Eye (tissue), 1 donor: Measurements from ENCODE around the gene CDR2.
"Not testable (repeated sequence)": the region's sequence is repeated elsewhere in the genome, so short reads cannot be mapped to it uniquely, and the experiment has no call there.

Experiments
- DNase-seq: peaks from one replicate; pipeline ENCODE4 v3.0.0-alpha.2; 2015

The CDR2 gene

DNA sequence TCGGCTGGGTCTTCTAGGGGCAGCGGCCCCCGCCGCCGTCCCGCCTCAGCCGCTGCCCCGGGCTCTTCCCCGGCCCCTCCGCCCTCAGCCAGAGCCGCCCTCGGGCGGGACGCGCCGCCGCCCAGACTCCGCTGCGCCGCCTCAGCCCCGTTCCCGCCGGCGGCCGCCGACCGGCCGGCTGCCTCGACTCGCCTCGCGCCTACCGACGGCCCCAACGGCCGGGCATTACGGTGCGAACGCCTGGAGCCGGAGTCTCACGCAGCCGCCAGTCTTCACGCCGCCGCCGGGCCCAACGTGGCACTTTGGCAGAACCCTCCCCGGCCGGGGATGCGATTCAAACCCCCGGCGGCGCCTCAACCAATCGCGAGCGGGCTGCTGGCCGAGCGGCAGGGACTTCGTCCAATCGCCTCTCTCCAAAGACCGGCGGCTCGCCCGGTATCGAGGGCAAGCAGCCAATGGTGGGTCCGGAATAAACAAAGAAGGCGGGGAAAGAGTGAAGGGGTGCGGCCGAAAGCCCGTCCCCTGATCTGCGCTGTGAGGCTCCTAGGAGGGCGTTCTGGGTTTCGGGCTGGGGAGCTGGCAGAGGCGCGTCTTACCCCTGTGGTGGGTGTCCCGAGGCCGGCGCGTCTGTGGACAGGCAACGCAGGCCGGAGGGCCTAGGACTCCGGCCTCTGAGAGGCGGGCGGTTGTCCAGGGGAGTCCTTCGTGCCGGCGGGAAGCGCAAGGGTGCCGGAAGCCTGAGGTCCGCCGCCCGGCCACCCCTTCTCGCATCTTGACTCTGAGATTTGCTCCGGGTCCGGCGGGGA lies at the start of gene CDR2:
TSS of gene CDR2 (minus strand) at position 309 of the 806 bp plus-strand sequence. CDS start 310 bp downstream, outside the sequence.
- DNase-seq = peak; percentile 99

DNA sequence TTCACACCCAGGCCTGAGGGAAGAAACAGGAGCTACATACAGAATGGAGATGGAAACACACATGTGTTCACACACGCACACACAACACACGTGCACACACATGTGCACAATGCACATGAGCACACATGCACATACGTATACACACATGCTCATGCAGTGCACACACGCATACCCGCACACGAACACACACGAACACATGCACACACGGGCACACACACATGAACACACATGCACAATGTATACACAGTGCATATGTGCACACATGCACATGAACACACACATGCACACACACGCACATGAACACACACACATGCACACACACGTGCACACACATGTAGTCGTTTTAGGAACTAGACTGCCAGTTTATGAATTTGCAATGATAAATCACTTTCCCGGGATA lies 49.3 kb upstream of the CDR2 start:
- DNase-seq = no peak

DNA sequence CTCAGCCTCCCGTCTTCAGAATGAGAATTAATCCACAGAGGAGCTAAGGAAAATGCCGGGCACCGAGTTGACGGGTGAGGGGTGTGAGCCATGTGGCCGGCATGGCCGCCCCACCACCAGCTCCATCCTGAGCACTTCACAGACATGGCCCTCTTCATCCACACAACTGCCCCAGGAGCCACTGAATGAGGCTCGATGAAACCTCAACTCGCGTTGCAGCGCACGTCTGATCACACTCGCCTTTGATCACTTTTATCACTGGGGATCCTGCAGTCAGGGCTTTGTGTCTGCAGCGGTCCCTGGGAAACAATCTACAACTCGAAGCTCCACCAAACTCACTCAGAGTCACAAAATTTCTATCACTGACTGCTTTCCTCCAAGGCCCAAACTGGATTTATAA lies 46.7 kb upstream of the CDR2 start:
- no peak for DNase-seq

DNA sequence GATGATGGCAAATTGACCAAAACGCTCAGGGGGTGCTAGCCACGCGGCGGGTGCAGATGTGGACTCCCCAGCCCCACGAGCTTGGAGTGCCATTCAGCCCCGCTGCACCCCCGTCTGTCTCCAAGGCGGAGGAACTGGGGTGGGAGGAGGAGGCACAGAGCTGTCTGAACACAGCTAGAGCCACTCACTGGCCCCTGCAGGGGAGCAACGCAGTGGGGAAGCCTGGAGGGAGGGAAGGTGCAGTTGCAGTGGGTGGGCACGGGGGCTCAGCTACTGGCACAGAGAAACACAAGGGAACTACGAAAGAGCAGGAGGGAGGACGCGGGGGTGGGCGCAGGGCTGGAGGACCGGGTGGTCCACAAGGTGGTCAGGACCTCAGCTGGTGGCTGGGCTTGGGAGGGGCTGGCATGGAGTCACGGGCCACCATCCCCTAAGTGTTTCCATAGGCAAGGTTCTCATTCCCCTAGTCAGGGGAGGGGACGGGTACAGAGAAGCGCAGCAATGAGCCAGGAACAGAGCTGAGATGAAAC lies 46.3 kb upstream of the CDR2 start:
- no peak for DNase-seq

DNA sequence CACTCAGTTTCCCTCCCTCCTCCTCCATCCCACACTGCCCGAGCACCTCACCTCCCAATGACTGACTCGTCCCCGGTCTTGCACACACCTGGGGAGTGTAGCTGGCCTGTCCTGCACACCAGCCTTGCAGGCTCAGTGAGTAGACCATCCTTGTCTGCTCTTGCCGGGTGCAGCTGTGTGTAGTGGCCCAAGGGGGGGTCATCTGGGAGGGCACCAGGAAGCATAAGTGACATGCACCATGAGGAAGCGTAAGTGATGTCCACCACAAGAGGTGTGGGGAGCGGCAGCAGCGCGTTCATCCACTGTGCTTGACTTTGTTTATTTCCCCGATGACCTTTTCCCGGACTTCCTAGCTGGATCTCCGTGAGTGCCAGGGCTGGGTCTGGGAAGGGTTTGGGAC lies 45.5 kb upstream of the CDR2 start:
- DNase-seq = no peak

DNA sequence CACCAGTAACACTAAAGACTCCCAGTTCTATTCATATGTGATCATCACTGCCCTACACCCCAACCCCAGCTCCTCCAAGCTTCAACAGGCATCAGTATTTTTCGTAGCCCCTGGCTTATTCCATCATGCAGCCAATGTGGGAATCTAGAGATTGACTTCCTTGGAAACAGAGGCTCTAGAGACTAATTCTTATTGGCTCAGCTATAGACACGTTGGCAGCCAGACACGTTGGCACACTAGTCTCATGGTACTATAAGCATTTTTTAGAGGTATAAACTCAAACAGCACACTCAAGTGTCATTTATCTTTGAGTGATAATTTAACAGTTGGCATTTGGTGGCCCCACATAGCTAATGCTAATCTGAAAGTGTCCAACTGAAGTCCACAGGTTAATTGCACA lies 44.4 kb upstream of the CDR2 start:
- DNase-seq = no peak

DNA sequence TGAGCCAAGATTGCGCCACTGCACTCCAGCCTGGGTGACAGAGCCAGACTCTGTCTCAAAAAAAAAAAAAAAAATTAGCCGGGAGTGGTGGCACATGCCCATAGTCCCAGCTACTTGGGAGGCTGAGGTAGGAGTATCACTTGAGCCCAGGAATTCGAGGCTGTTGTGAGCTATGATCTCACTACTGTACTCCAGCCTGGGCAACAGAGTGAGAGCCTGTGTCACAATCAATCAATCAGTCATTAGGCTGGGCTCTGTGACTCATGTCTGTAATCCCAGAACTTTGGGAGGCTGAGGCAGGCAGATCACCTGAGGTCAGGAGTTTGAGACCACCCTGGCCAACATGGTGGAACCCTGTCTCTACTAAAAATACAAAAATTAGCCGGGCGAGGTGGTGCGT lies 43.4 kb upstream of the CDR2 start:
- DNase-seq = not testable (repeated sequence)

DNA sequence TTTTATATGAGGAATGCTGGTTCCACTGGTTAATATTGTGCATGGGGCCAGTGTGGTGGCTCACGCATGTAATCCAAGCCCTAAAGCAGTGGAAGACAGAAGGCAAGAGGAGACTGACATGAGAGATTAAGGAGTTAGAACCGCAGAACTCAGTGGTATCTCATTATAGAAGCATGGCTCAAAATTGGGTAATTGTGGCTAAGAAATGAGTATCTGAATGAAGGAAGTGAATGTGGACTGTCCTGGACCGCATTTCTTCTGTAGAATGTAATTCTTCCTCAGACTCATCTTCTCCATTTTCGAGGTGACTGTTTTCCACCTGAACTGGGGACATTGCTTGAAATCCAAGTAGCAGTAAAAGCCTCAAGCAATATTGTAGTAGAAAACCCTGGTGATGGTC lies 42.6 kb upstream of the CDR2 start:
- DNase-seq = no peak

DNA sequence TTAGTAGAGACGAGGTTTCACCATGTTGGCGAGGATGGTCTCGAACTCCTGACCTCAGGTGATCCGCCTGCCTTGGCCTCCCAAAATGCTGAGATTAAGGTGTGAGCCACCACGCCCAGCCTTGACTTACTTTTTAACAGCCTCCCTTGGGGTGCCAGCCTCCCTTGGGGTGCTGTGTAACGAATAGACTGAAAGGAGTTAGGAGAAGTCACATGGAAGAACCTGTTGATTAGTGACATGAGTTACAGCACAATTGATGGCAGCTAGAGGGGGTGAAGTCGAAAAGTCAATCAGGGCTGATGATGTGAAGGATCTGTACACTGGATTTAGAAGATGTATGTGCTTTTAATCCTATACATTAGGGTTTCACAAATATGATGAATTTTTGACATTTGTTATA lies 39.4 kb upstream of the CDR2 start:
- no peak for DNase-seq

DNA sequence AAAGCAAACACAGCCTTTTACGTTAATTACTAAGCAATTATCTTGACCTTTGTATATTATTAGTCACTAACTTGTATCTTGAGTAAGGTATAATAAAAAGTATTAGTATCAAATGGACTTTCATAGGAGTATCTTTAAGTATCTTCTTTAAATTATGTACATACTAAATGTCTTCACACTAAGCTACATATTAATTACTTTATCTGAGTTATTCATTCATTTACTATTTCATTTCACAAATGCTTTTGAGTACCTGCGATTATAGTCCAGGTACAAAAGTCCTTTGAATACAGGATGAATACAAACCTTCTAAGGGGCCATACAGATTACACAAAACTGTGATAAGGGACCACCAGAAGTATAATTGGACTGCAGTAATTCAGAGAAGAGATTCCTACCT lies 33.1 kb upstream of the CDR2 start:
- DNase-seq = no peak

DNA sequence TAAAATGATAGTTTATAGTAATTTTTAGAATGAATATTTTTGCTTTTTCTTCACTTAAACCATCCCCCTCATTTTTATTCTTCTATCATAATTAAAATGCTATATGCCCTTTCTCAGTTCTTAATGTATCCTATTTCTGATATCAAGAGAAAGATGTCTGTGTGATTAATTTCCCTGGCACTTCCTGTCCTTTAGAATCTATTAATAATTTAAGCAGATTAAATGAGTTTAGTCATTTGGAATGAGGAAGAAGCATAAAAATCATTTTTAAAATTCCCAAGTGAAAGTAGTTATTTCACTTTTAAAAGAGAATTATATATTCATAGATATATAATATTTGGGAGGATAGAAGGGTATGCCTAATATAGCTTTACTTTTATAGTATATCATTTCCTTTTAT lies 27.8 kb upstream of the CDR2 start:
- no peak for DNase-seq

DNA sequence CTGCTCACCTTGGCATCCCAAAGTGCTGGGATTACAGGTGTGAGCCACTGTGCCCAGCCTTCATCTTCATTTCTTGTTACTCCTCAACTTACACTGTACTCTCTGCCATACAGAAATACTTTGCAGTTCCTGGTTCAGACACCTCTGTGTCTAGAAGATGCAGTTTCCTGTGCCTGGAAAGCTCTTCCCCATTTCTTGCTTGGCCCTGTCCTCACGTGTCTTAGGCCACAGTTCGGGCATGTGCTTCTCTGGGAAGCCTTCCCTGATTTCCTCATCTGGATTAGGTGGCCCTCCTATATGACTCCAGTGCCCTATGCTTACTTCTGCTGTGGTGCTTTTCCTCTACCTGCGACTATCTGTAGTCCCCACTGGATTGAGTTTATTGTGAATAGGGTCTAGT lies 26.5 kb upstream of the CDR2 start:
- no peak for DNase-seq

DNA sequence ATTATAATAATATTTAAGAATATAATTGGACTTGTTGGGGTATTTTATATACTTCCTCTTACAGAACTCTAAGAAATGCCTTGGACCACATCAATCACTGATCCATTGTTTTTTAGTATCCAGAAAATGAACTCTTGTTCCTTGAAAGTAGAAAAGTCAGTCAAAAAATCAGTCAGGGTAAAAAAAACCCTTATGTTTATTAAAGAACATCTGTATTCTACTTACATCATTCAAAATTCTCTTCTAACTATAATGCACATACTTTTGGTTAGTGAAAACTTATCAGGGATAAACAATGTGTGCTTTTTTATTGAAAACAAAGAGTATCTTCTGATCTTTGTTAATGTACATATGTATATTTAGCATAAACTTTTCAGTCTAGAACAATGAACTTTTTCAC lies 23.5 kb upstream of the CDR2 start:
- DNase-seq = no peak

DNA sequence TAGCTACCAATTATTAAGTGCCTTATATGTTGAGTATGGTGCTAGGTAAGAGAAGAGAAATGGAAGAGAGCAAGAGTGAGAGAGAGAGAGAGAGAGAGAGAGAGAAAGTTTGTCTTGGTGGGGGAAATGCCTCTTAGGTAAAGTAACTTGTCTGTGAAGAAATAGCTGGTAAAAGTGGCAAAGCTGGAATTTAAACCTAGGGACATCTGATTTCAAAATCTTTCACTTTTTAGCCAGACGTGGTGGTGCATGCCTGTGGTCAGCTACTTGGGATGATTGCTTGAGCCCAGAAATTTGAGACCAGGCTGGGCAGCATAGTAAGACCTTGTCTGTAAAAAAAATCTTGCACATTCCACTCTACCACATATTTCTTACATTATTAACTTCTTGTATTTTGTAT lies 23.0 kb upstream of the CDR2 start:
- no peak for DNase-seq

DNA sequence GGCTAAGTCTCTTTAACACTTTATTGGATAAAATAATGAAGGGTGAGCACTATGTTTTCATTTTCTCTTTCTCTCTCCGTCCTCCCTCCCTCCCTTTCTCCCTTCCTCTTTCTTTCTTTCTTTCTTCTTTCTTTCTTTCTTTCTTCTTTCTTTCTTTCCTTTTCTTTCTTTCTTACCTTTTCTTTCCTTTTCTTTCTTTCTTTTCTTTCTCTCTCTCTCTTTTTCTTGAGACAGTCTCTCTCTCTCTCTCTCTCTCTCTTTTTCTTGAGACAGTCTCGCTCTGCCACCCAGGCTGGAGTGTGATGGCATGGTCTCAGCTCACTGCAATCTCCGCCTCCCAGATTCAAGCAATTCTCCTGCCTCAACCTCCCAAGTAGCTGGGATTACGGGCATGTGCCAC lies 21.5 kb upstream of the CDR2 start:
- no peak for DNase-seq

DNA sequence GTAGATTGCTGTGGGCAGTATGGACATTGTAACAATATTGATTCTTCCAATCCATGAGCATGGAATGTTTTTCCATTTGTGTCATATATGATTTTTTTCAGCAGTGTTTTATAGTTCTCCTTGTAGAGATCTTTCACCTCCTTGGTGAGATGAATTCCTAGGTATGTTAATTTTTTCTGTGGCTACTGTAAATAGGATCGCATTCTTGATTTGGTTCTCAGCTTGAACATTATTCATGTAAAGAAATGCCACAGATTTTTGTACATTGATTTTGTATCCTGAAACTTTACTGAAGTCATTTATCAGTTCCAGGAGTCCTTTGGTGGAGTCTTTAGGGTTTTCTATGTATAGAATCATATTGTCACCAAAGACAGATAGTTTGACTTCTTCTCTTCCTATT lies 19.7 kb upstream of the CDR2 start:
- no peak for DNase-seq

DNA sequence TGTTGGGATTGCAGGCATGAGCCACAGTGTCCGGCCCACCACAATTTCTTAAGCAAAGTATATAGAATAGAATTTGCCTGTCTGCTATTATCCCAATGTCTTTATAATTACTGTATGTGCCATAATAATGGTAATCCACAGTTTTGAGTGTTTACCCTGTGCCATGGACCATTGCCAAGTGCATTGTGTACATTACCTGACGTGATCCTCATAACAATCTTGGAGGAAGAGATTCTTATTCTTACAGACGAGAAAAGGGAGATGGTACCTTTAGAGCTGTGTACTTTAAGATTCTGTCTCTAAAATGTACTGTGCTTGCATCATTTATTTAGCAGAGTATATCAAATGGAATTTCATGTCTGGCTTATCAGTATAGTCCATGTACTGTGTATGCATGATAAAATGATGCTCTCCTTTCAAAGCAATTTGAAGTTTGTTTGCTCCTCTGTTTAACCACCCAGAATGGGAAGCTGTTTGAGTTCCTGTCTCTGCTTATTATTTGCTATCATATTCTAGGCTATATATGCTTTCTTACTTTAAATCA lies 13.8 kb upstream of the CDR2 start:
- no peak for DNase-seq

DNA sequence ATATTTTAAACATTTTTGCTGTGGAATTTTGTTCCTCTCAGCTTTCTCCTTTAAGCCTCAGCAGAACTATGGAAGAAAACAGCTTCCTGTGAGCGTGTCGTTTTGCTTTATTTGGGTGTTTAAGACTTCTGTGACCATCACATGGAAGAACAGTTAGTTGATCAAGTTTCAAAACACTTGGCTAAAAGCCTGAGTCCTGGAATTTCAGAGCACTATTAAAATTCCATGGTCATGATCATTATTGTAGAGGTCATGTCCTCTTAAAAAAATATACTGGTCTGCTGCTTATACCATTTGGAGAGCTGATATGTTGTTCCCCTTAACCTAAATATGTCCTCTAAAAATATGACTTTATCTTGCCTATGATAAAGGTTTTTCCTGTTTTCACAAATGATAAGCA lies 12.6 kb upstream of the CDR2 start:
- DNase-seq = peak; percentile 53

DNA sequence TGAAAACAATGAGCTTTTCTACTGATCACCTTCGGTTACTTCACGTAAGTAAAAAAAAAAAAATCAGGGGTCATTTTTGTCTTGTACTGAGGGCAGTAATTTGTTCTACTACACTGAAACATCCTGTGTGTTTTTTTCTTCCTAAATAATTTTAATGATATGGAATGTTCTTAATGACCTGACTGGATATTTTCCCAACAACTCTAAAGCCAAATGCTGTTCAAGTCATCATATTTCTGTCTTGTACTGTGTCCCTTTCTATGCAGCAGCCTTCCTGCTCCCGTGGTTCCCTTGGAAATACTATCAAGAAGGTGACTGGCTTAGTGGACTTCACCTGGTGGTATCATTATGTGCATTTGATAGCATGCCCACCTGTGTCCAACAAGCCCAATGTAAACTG lies 10.8 kb upstream of the CDR2 start:
- DNase-seq = no peak

DNA sequence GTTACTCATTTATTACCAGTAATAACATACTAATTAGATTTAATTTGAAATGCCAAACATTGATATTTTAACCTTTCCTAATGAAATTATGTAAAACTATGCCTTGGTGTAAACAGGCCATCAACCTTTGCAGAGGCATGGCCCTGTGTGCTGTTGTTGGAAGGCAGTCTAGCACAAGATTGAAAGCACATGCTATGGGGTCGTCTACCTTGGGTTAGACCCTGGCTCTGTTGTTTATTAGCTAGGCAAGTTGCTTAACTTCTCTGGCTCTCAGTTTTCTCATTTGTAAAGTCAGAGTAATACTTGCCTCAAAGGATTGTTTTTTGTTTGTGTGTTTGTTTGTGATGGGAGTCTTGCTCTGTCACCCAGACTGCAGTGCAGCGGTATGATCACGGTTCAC lies 9.4 kb upstream of the CDR2 start:
- no peak for DNase-seq

DNA sequence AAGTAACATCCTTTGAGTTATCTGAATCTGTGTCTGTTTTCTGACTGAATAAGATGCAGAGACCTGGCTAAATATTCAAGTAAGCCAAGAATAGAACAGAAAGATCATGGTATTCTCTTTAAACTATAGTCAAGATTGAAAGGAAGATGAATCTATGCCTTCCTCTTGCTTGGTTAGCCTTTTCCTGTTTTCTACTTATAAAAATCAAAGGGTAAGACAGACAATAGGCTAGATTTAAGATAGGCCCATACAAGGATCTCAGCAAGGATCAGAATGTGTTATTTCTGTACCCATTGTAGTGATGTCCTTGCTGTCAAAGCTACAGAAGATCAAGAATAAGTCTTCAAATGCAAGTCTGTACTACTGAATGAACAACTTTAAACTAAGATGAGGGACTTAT lies 7.0 kb upstream of the CDR2 start:
- DNase-seq = no peak

DNA sequence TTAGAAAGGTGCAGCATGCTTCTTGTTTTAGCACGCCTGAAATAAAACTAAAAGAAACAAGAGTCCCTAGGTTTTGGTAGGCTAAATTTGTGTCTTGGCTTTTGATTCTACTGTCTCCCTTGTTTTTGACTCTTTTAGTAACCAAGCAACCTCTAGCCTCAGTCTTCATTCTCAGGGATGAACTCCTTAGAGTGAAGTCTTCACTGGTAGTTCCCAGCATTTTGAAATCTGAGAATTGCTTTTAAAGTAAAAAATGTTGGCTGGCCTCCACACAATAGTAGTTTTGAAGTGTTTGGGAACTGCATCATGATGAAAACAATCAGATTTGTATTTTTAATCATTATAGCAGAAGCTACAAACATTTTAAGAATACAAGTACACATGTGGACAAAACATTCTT lies 6.1 kb upstream of the CDR2 start:
- DNase-seq = no peak

DNA sequence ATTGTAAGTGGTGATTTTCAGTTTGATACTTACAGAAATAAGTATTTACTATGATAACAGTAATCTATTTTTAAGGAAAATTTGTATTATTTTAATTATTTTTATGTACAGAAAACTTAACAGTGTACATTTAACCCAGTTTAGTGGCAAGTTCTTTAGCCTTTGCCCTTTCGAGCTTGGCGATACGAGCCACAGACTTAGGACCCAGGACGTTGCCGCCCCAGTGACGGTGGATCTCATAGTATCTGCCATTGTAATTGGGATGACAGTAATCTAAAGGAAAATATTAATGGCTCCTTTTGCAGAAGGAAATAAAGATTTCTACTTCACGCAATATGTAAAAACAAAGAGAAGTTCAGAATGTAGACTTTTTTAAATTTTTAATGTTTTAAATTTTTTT lies 5.2 kb upstream of the CDR2 start:
- DNase-seq = no peak

DNA sequence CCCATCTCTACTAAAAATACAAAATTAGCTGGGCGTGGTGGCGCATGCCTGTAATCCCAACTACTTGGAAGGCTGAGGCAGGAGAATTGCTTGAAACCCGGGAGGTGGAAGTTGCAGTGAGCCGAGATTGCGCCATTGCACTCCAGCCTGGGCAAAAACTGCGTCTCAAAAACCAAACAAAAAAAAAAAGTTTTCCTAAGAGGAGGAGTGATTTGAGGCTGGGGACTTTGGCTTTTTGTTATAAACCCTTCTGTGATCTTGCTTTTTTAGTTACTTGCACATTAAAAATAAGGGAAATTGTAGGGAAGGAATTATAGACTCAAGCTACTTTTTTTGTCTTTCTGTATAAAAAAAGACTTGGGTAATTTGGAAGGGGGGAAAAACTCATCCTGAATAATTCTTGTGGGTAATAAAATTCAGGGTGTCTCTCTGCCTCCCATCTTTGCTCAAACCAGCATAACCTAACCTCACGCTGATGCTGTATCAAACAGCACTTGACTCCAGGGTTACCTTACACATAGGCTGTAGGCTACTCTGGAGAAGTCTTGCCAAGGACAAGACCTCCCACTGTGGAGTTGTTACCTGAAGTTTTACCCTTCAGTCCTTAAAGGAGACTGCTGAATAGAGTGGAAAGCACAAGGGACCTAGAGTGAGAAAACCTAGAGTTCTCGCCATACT lies 1.7 kb upstream of the CDR2 start:
- DNase-seq = no peak
